HEK293T (cell line): Measurements from ENCODE around the gene TNPO1.

ENCODE experiments used
- CTCF ChIA-PET: fragments of 350-600 bp; formaldehyde crosslinking; extraction: SDS; loops from one replicate; lab custom pipeline; 2021; ENCODE audit warnings: antibody characterized with exemption, inconsistent platforms; lab: Yijun Ruan, JAX
- POLR2A ChIA-PET: fragments of 350-600 bp; formaldehyde crosslinking; extraction: SDS; loops from one replicate; lab custom pipeline; 2020; ENCODE audit warnings: antibody characterized with exemption, inconsistent platforms; lab: Yijun Ruan, JAX
- DNase-seq: peaks from one replicate; pipeline ENCODE4 v3.0.0; 2012; ENCODE audit warnings: mixed read lengths; ENCODE audit errors: extremely low spot score
- ARNT ChIP-seq: fragments of 450-650 bp; IDR thresholded peaks from 2 replicates; pipeline ENCODE4 v1.6.1; 2017; ENCODE audit warnings: mild to moderate bottlenecking
- BHLHE40 ChIP-seq: fragments of 450-650 bp; IDR thresholded peaks from 2 replicates; pipeline ENCODE4 v1.6.1; 2016; ENCODE audit warnings: mild to moderate bottlenecking, moderate library complexity, borderline replicate concordance
- CTBP1 ChIP-seq: fragments of 450-650 bp; IDR thresholded peaks from 2 replicates; pipeline ENCODE4 v1.6.1; 2016; ENCODE audit warnings: borderline replicate concordance
- ELF4 ChIP-seq: fragments of 450-650 bp; IDR thresholded peaks from 2 replicates; pipeline ENCODE4 v1.6.1; 2017; ENCODE audit warnings: antibody characterized with exemption
- FOXA1 ChIP-seq: fragments of 450-650 bp; IDR thresholded peaks from 2 replicates; pipeline ENCODE4 v1.6.1; 2016; ENCODE audit warnings: mild to moderate bottlenecking
- FOXK2 ChIP-seq: fragments of 450-650 bp; IDR thresholded peaks from 2 replicates; pipeline ENCODE4 v1.6.1; 2016; ENCODE audit warnings: mild to moderate bottlenecking
- FOXM1 ChIP-seq: fragments of 450-650 bp; IDR thresholded peaks from 2 replicates; pipeline ENCODE4 v1.6.1; 2017; ENCODE audit warnings: mild to moderate bottlenecking, borderline replicate concordance
- HDGF ChIP-seq: fragments of 450-650 bp; IDR thresholded peaks from 2 replicates; pipeline ENCODE4 v1.6.1; 2017; ENCODE audit warnings: antibody characterized with exemption, borderline replicate concordance
- L3MBTL2 ChIP-seq: fragments of 450-650 bp; conservative IDR thresholded peaks from 2 replicates; pipeline ENCODE4 v1.6.1; 2016; ENCODE audit warnings: mild to moderate bottlenecking
- LEF1 ChIP-seq: fragments of 450-650 bp; IDR thresholded peaks from 2 replicates; pipeline ENCODE4 v1.6.1; 2017; ENCODE audit warnings: mild to moderate bottlenecking, borderline replicate concordance
- NFRKB ChIP-seq: fragments of 450-650 bp; IDR thresholded peaks from 2 replicates; pipeline ENCODE4 v1.6.1; 2016; ENCODE audit warnings: mild to moderate bottlenecking, moderate library complexity
- SP1 ChIP-seq: fragments of 450-650 bp; IDR thresholded peaks from 2 replicates; pipeline ENCODE4 v1.6.1; 2017
- SUZ12 ChIP-seq: fragments of 450-650 bp; IDR thresholded peaks from 2 replicates; pipeline ENCODE4 v1.6.1; 2016; ENCODE audit warnings: mild to moderate bottlenecking
- TARDBP ChIP-seq: fragments of 450-650 bp; IDR thresholded peaks from 2 replicates; pipeline ENCODE4 v1.6.1; 2016
- ZNF384 ChIP-seq: fragments of 450-650 bp; IDR thresholded peaks from 2 replicates; pipeline ENCODE4 v1.6.1; 2016
- TF ChIP-seq, protein P1 (sequence below): fragments of 450-650 bp; IDR thresholded peaks from 2 replicates; pipeline ENCODE4 v1.6.1; 2016

TNPO1 gene

DNA sequence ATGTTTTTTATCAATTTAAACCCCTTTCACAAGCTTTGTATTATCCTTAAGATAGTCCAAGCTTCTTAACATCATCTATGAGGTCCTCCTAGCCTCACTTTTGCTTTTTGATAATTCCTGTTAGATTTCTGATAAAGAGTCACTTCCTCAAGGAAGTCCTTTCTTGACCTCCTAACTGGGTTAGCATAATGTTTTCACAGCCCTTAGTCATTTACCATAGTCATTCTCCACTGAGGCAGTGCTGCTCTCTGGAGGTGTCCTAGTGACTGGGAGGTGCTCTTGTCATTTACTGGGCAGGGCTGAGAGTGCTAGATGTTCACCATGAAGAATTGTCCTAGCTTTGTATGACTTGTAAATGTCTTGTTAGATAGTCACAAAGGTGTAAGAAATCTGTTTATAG lies 26.4 kb downstream of the TNPO1 start:
- ChIA-PET CTCF (no interaction called here), POLR2A (interaction anchor here (0.9 kb wide), 1 partner anchor 231 kb away, joined by 3 read pairs; no protein-coding TSS in a partner anchor)
- DNase-seq, result no peak
- TF ChIP-seq HDGF (no peak), SP1 (no peak), ZNF384 (no peak), FOXM1 (no peak), ARNT (no peak), FOXK2 (no peak), FOXA1 (no peak), LEF1 (no peak), TARDBP (no peak), BHLHE40 (no peak), CTBP1 (no peak), SUZ12 (no peak), L3MBTL2 (no peak), NFRKB (no peak), ELF4 (no peak)
- TF ChIP-seq, protein P1, sequence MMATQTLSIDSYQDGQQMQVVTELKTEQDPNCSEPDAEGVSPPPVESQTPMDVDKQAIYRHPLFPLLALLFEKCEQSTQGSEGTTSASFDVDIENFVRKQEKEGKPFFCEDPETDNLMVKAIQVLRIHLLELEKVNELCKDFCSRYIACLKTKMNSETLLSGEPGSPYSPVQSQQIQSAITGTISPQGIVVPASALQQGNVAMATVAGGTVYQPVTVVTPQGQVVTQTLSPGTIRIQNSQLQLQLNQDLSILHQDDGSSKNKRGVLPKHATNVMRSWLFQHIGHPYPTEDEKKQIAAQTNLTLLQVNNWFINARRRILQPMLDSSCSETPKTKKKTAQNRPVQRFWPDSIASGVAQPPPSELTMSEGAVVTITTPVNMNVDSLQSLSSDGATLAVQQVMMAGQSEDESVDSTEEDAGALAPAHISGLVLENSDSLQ, result no peak

DNA sequence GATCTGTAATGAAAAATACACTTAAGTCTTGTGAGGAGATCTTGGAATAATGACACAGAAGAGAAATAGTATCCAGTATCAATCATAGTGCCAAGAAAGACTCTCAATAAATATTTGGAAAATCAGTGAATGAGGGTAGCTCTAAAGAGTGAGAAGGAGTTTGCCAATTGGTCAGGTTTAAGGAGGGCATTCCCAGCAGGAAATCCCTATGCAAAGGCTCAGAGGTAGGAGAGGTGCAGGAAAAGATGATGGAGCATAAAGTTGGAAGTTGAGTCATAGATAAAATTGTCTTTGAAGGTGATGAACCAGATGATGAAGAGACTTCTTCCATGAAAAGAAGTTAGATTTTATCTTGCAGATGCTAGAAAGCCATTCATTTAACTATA lies 27.8 kb downstream of the TNPO1 start:
- POLR2A ChIA-PET, result no interaction called here
- CTCF ChIA-PET, result no interaction called here
- no peak for DNase-seq
- TF ChIP-seq CTBP1 (no peak), HDGF (no peak), ZNF384 (no peak)

DNA sequence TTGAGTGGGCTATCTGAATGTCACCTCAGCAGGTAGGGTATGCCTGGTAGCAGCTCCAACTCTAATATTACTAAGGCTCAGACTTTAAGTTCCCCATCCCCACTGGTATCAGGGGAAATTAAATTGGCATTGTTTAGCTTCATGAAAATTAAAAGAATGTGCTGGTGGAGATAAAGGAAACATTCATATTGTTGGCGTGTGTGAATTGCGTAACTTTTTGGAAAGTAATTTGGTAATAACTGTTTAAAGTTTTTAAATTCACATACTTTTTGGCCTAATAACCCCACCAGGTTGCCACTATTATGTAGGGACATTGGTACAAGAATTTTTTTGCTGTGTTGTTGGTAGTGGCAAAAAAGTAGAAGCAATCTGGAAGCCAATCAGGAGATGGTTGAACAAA lies 29.4 kb downstream of the TNPO1 start:
- TF ChIP-seq, protein P1, result no peak
- no peak for TF ChIP-seq NFRKB
- no peak for TF ChIP-seq FOXM1
- no peak for TF ChIP-seq BHLHE40
- no peak for TF ChIP-seq LEF1
- TF ChIP-seq SP1, result no peak
- TF ChIP-seq FOXK2, result no peak
- no peak for TF ChIP-seq CTBP1
- no peak for TF ChIP-seq ELF4
- TF ChIP-seq ARNT, result no peak
- TF ChIP-seq SUZ12, result no peak
- no peak for TF ChIP-seq L3MBTL2
- TF ChIP-seq ZNF384, result no peak
- no peak for TF ChIP-seq FOXA1
- no peak for TF ChIP-seq TARDBP
- ChIA-PET POLR2A (no interaction called here), CTCF (no interaction called here)
- no peak for DNase-seq

DNA sequence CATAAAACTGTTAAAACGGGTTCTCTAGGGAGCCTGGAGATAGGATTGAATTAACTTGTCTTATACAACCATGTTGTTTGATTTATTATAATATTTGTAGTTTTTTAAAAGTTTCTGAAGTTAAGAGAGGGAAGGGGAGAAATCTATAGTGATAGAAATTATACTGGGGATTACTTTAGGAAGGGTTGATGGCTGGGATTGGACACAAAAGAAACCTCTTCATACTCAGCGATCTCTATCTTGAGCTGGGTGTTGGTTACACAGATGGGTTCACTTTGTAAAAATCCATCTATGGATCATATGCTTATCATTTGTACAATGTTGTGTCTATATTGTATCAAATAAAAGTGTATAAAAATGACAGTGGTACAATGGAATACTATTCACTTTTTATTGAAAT lies 30.0 kb downstream of the TNPO1 start:
- TF ChIP-seq FOXM1 (no peak), L3MBTL2 (no peak), ELF4 (no peak), HDGF (no peak), FOXA1 (no peak), BHLHE40 (no peak), FOXK2 (no peak), NFRKB (no peak), TARDBP (no peak)
- DNase-seq, result no peak
- CTCF ChIA-PET, result no interaction called here
- POLR2A ChIA-PET, result no interaction called here

DNA sequence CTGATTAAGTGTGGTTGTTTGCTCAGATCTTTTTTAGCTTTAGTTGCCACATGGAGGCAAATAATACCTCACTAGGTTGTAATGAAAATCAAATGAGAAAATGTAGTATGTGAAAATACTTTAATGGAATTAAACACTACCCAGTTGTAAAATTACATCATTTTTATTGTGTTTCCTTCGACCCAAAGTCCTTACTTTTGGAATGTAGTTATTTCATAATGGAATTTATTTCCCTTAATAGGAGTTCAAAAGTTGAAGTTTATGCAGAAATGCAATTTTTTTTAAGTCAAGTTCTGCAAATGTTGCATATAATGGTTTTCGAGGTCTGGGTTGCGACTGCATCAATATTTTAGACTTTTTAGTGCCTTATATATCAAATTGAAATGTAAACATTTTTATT lies 31.0 kb downstream of the TNPO1 start:
- CTCF ChIA-PET, result no interaction called here
- POLR2A ChIA-PET, result no interaction called here
- no peak for TF ChIP-seq BHLHE40
- TF ChIP-seq L3MBTL2, result no peak
- DNase-seq, result no peak

DNA sequence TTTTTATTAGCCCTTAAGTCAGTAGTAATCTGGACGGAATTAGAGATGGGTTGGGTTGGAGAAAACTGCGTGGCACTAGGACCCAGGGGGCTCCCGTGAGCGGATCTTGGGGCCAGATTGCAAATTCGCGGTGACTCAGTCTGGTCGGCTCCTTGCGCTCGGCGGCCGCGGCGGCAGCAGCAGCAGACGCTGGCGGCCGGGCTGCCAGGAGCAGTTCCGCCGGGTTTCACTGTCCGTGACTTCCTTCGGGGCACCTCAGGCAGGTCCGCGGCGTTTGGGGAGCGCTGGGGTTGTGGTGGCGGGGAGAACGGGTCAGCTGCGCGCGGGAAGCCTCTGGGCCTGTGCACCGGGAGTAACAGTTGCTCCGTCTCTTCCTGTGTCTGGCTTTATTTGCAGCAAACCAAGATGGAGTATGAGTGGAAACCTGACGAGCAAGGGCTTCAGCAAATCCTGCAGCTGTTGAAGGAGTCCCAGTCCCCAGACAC lies 31.6 kb downstream of the TNPO1 start:
- DNase-seq, result peak; percentile 79
- POLR2A ChIA-PET, result interaction anchor here (1.8 kb wide), 1 partner anchor 57 kb away, joined by 4 read pairs; no protein-coding TSS in a partner anchor
- TF ChIP-seq HDGF, result no peak
- no peak for TF ChIP-seq SUZ12
- TF ChIP-seq, protein P1, result no peak
- peak; percentile 48; the same call in 1 of the 2 replicates for TF ChIP-seq CTBP1
- peak; percentile 55; the same call in 1 of the 2 replicates for TF ChIP-seq ELF4
- peak; percentile 93 for TF ChIP-seq FOXM1
- TF ChIP-seq SP1, result no peak
- no peak for TF ChIP-seq ARNT
- no peak for TF ChIP-seq TARDBP
- no peak for TF ChIP-seq LEF1
- no peak for TF ChIP-seq ZNF384
- TF ChIP-seq FOXK2, result no peak
- TF ChIP-seq BHLHE40, result no peak
- no peak for TF ChIP-seq L3MBTL2
- CTCF ChIA-PET, result no interaction called here
